Epithelial cell of esophagus (primary cell): ENCODE measurements around the gene HSPB9.

Source experiments
- DNase-seq: peaks from one replicate; pipeline ENCODE4 v3.0.0; 2010; ENCODE audit warnings: low read depth
- H3K4me3 ChIP-seq: 2 replicates; pipeline ENCODE4 v1.5.1; 2011; ENCODE audit warnings: mild to moderate bottlenecking, low read length, control low read depth
- CTCF ChIP-seq: IDR thresholded peaks from 2 replicates; pipeline ENCODE4 v1.5.1; 2011; ENCODE audit warnings: low read depth, mild to moderate bottlenecking, low read length, control low read depth, inconsistent platforms; ENCODE audit not compliant: insufficient read depth; ENCODE audit errors: missing control alignments

Gene HSPB9

DNA sequence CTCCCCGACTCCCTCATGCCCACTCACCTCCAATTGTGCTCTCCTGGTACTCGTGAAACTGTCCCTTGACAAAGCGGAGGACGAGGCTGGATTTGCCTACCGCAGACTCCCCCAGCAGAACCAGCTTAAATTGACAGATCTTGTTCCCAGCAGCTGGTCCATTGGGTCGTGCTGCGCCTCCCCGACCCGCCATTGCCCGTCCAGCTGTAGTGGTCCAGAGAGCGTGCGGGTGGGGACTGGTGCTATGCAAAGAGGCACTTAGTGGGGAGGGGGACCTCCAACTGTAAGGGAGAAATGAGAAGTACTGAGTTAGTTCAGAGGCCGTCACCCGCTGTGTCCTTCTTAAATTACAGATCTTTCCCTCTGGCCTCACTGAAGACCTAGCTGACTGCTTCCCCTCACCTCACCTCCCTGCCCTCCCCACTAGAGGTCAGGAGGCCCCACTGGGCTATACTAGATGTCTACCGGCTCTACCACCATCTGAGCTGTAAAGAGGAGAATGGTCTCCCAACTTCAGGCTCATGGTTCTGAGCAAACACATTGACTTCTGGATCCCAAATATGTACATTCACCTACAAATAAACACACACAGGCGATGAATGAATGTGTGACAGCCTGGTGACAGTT is 7.8 kb downstream of the HSPB9 start:
- H3K4me3 ChIP-seq = no peak overlapping the region
- no peak for DNase-seq
- no peak for TF ChIP-seq CTCF

DNA sequence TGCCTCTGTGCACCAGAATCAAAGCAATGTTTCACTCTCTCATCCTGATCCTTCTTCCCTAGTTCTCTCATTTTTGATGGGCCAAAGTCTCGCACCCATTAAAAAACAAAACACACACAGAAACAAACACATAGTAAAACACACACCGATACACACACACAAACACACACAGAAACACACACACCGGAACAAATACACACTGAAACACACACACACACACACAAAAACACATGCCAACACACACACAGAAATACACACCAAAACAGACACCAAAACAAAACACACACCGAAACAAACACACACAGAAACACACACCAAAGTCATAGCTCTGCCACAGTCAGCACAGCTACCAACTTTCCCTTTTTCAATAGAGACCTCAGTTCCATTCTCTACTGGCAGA is 8.6 kb downstream of the HSPB9 start:
- no peak overlapping the region for H3K4me3 ChIP-seq

GRCh38 chr17:42131981-42132432 is 9.4 kb downstream of the HSPB9 start:
- DNase-seq = no peak
- TF ChIP-seq CTCF = no peak
- no peak overlapping the region for H3K4me3 ChIP-seq

More for the DNA sequence above, 8.6 kb downstream of the HSPB9 start:
- no peak for DNase-seq
- TF ChIP-seq CTCF = no peak

DNA sequence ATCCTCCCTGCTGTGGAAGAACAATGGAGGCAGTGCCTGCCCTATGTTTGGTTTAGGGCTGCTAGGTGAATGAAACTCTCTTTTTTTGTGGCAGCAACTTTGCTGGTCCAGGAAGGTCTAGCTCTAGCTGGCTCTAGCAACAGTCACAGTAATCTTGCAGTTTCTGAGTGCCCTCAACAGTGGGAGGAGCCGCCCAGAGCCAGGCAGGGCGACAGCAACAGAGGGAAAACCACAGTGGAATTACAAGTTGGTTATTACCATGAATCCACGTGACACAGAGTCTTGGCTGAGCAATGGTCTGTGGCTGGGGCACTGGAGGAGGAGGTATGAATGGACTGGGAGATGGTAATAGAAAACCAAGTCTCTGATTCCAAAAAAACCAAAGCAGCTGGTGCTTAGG is 10.3 kb downstream of the HSPB9 start:
- DNase-seq = peak; percentile 61
- H3K4me3 ChIP-seq = no peak overlapping the region
- no peak for TF ChIP-seq CTCF

DNA sequence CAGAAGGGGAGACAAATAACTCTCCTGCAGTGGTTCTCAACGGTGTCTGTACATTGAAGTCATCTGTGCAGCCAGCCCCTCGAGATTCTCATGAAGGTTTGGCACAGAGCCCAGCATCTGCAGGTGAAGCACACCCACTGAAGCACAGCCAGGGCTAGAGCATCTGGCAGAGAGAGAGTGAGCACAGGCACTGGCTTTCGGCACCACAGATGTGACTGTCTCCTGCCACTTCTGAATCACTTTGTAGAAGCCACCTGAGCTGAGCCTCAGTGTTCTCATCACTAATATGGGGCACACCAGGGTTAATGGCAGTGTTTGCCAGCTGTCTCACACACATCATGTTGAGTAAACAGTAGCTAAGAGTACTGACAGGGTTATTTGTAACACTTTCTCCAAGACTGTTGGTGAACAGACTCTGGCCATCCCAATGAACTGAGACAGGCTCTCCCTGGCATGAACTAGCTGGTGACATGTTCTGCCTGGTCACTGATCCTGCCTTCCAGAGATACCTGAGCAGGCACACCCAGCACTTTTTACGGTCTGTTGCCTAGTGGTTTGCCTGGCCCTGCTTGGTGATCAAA is 10.9 kb downstream of the HSPB9 start:
- DNase-seq = no peak
- H3K4me3 ChIP-seq = no peak overlapping the region
- TF ChIP-seq CTCF = no peak

DNA sequence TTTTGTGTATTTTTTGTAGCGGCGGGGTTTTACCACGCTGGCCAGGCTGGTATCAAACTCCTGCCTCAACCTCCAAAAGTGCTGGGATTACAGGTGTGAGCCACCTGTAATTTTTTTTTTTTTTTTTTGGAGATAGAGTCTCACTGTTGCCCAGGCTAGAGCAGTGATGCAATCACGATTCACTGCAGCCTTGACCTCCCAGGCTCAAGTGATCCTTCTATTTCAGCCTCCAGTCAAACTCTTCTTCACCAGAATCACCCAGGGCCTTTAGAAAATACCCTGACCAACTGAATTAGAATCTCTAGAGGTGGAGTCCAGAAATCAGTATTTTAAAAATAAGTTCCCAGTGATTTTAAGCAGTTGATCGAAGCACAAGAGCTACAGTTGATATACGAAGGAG is 12.5 kb downstream of the HSPB9 start:
- no peak overlapping the region for H3K4me3 ChIP-seq
- DNase-seq = no peak
- no peak for TF ChIP-seq CTCF
